Stimulated activated CD8-positive, alpha-beta memory T cell treated with anti-CD3 and anti-CD28 coated beads, Interleukin-4, amount 100 ng/mL, for 48 hours (primary cell): ENCODE measurements around the gene PBX3.

ENCODE experiments used
- DNase-seq: peaks from one replicate; pipeline ENCODE4 v3.0.0-alpha.2; 2020

Gene PBX3

DNA sequence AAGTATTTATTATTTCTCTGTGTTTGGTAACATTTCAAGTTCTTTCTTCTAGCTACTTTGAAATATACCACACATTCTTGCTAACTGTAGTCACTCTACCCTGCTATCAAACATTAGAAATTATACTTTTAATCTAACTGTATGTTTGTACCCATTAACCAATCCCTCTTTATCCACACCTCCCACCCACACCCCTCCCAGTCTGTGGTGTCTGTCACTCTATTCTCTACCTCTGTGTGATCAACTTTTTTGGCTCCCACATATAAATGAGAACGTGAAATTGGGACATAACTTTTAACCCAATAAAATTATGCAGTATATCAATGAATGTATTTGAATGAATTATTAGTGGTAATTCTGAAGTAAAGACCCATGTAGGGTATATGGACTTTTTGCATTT lies 79.7 kb downstream of the PBX3 start:
- no peak for DNase-seq

GRCh38 chr9:125829743-125830142 lies 82.6 kb downstream of the PBX3 start:
- DNase-seq, result peak; percentile 48

- DNase-seq, result no peak
These were observed 83.9 kb downstream of the PBX3 start for GRCh38 chr9:125831054-125831453.

DNA sequence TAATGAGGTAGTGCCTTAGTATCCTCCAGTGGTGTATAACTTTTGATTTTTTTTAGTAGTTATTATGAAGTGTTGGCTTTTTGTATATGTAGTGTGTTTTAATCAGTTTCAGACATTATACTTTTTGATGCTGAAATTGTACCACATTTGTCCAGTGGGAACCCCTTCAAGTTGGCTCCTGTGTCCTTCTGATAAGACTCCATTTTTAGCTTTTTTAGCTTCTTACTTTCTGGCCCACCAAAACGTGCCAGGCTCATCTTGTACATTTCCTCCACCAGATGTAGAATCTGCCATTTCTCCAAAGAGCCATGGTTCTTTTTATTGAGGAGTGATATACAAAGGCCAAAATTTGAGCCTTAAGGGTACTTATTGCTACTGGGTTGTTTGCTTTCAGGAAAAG lies 84.4 kb downstream of the PBX3 start:
- DNase-seq, result no peak

DNA sequence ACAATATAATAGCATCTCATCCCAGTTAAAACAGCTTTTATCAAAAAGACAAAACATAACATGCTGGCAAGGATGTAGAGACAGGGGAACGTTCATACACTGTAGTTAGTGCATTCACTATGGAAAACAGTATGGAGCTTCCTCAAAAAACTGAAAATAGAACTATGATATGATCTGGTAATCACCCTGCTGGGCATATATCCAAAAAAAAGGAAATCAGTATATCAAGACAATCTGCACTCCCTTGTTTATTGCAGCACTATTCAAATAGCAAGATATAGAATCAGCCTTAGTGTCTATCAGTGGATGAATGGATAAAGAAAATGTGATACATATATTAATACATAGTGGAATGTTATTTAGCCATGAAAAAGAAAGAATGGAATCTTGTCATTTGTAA lies 88.5 kb downstream of the PBX3 start:
- DNase-seq, result no peak

GRCh38 chr9:125839317-125839716 lies 92.1 kb downstream of the PBX3 start:
- DNase-seq, result no peak

DNA sequence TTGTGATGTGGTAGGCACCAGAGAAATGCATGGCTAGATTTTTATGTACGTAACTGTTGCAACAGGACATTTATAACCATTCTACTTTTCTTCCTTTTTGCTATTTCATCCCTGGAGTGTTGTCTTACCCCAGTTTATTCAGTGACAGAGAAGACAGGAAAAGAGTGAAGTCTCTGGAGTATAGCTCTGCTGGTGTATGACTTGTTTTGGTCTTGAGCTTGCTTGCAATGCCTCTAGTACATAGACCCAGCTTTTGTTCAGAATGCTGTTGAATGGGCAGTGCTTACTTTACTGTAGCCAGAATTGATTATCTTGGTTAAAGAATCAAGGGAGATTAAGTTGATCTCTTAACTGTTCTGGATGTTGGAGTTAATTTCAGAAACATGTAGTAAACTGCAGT lies 94.3 kb downstream of the PBX3 start:
- DNase-seq, result no peak

DNA sequence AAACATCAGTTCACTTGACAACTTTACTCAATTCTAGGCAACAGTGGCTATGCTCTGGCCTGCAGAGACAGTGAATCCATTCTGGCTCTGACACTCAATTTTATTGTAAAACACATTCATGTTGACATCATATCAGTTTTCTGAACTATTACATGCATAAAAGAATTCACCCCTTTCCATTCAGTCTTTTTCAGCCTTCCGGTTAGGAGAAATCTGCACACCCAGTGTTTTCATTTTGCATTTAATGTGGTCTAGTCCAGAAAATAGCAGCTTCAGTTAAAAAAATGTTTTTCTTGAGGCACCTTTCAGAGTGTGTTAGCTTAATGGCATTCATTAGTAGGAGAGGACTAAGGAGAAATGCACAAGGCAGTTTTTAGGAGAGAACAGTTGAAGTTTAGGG lies 95.1 kb downstream of the PBX3 start:
- DNase-seq, result no peak

DNA sequence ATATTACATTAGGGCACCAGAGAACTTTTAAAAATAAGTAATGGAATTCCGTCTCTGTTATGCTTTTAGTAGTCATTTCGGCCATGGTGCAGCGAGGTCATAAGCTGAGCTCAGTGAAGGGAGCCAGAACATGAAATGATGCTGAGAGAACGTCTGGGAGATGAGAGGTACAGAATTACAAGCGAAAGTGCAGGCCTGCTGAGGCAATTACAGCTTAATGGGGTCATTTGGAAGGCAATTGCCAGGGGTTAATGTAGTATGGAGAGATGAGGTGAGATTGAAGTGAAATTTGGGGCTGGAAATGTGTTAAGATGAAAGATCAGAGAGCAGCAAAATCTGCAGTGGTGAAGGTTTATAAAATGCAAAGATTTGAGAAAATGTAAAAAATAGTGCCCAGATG lies 96.5 kb downstream of the PBX3 start:
- DNase-seq, result no peak

- DNase-seq, result no peak
These were observed 97.4 kb downstream of the PBX3 start for GRCh38 chr9:125844611-125845010.

DNA sequence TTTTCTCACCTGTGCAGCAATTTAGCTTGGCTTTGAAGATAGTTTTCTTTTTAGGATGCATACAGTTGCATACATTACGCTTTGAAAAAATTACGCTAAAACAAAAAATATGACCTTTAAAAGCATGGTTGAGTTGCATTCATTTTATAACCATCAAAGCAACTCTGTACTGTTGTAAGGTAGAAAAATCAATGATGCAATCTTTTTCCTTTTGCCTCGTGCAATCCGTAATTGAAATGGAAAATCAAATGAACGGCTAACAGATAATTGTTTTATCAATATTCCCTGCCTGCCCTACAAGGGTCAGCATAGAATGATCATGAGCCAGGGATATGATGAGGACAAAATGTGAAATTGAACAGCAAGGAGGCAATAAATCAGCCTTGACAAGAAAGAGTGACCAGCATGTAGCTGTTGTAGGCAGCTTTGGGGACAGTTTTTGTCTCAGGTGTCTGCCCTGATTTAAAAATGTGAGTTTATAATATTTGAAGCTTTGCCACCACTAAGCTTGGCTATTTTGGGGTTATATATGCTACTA lies 98.2 kb downstream of the PBX3 start:
- DNase-seq, result no peak

DNA sequence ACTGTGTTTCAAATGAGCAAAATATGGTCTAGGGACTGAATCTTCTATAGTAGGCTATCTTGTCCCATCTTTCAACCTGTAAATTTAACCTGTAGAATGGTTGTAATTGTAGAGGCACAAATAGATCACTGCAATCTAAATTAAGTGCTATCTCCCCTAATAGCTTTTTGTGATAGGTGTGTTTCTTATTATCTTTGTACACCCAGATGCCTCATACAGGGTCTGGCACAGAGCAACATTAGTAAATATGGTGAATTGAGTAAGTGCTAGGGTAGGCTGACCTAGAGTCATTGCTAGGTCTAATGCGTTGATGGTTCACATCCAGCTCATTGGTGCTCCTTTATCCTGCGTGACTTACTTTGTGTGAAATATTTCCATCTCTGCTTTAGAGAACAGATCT lies 100.6 kb downstream of the PBX3 start:
- DNase-seq, result no peak

DNA sequence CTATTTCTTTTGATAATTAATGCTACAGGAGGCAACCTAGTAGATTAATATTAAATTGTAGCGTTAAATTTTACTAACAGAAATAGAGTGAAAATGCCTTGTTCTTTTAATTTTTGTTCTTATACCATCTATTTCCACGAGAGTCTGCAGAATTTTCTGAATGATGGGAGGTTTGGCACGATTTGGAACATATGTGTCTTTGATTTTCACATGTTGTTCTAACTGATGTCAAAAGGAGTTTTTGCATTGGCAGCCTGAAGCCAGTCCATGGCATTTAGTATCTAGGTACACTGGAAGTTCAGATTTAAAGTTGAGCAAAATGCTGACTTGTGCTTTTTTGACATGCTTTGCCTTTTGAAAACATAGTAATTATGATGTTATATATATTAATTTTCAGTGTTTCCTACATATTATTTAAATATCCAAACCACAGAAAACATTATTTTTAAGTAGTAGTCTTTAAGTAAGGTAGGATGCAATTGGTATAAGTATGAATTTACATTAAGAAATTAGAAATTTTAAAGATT lies 103.0 kb downstream of the PBX3 start:
- DNase-seq, result no peak

- no peak for DNase-seq
These were observed 103.6 kb downstream of the PBX3 start for GRCh38 chr9:125850763-125851162.

DNA sequence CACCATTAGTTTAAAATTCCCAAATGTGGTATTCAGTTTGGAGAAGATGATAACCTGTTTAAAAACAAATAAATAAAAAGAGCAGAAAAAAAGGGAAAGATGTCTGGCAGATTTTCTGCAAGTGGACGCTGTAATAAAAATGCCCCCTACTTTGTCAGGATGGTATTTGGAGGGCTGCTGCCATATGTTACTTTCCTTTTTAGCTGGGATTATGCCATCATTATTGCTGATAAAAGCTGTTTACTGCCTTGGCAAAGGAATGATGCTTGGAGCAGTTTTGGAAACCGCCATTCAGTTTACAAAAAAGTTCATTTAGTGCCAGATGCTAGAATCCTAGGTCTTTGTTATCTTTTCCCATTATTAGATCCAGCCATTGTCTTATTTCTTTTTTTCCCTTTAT lies 104.8 kb downstream of the PBX3 start:
- no peak for DNase-seq

DNA sequence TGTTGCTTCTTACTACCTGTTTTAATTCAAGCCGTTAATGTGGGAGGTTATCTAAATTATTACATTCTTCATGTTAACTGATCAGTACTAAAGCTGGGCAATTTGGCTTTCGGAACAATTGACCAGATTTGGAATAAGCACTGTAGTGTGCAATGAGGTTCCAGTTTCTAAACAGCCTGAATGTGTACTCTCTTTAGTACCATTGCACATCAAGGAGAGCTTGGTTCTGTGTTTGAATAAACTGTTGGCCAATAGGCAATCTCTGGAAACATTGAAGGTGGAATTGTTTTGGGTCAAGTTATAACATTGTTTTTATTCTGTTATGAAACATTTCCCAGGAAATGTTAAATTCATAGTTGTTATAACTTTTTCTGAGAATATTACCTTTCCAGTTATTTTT lies 105.2 kb downstream of the PBX3 start:
- DNase-seq, result no peak

GRCh38 chr9:125854553-125855275 lies 107.5 kb downstream of the PBX3 start:
- DNase-seq, result no peak

DNA sequence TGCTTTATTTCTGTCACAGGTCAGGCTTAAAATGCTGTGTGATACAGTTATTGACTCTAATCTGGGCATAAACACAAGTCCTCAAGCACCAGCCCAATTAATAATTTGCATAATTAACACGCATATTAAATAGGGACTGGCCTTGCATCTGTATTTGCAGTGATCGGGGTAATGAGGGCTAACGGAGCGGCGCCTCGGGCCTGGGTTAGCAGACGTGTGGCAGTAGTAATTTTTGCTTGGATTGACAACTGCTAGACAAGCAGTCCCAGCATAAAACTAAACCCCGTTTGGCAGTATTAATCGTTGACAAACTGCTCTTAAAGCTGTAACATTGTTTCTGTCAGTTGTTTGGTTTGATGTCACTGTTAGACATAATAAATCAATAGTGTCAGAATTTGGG lies 109.2 kb downstream of the PBX3 start:
- no peak for DNase-seq

GRCh38 chr9:125861405-125862058 lies 114.4 kb downstream of the PBX3 start:
- DNase-seq, result no peak

DNA sequence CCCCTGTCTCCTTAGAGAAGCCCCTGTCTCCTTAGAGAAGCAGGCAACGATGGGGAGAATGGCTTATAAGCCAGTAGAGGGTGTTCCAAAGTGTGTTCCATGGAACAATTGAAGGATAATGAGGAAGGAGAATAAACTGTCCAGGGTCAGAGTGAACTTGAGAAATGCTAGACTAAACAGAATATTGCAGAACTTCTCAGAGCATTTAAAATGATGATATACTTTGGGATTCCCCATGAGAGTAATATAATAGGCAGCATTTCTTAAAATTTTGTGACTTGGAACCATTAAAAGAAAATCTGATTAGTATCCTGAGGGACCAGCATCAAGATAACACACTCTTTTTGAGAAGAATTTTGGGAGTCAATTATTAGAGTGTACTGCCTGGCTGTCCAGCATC lies 116.8 kb downstream of the PBX3 start:
- no peak for DNase-seq

DNA sequence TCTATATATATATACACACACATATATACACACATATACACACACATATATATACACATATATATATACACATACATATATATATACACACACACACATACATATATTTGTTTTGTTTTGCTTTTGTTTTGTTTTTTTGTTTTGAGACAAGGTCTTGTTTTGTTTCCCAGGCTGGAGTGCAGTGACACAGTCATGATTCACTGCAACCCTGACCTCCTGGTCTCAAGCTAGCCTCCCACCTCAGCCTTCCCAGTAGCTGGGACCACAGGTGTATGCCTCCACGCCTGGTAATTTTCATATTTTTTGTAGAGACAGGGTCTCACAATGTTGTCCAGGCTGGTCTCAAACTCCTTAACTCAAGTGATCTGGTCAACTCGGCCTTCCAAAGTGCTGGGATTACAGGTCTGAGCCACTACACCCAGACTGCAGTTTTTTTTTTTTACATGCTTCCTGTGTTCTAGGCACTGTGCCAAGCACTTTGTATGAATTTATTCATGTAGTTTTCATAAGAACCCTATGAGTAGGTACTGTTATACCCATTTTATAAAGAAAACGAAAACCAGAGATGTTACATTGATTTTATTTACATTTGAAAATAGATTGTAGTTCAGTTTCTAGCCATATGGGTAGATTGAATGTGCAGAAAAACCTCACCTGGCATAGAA lies 120.7 kb downstream of the PBX3 start:
- no peak for DNase-seq

DNA sequence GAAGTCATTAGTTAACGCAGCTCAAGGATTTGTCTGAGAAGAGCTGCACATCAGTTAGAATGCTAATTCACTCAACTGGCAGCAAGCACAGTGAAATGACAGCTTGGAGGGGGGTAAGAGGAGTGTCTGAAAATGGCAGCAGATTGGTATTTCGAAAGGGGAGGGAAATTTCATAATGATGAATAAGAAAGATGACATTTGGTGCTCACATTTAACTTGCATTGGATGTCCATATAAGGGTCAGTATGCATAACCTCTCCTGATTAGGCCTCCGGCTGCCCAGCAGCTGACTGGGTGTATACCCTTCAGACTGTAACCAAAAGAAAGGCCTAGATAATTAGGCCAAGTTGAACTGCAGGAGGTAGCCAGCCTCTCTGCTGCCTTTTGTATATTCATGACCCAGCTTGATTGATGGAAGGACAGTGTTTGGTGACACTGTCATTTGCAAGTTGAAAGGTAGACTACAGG lies 131.0 kb downstream of the PBX3 start:
- DNase-seq, result no peak

DNA sequence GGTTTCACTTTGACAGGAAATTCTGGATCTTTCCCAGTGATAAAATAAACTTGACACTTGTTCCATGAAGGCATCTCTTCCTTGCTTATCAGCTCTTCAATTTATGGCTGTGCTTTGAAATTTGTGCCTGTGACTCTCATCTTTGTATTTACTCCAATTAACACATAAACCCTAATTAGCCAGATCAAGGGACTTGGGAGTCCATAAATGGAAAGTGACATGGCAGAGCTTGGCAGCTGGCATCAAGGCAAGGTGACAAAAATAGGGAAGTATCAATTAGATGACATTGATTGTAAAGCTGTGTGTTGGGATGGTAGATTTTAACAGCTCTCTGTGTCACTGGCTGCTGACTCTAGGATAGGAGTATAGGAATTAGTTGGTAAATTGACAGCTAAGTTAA lies 133.9 kb downstream of the PBX3 start:
- DNase-seq, result no peak
